Fibroblast of lung (primary cell): ENCODE measurements around the gene RABAC1.

Experiments used
- EZH2 ChIP-seq: IDR thresholded peaks from 2 replicates; pipeline ENCODE4 v1.5.1; 2012; ENCODE audit warnings: low read length, control low read depth, mild to moderate bottlenecking; ENCODE audit errors: missing control alignments
- TF ChIP-seq, protein P1 (sequence below), 2 donors: IDR thresholded peaks in 1 of 2; conservative IDR thresholded peaks in 1 of 2; 1 replicate in 1 of 2; 2 replicates in 1 of 2; pipeline ENCODE4 v1.5.1; 2011 to 2012; ENCODE audit warnings: low read length in 2 of 2, control low read depth in 1 of 2, inconsistent platforms in 1 of 2, low read depth in 1 of 2, mild to moderate bottlenecking in 1 of 2

DNA sequence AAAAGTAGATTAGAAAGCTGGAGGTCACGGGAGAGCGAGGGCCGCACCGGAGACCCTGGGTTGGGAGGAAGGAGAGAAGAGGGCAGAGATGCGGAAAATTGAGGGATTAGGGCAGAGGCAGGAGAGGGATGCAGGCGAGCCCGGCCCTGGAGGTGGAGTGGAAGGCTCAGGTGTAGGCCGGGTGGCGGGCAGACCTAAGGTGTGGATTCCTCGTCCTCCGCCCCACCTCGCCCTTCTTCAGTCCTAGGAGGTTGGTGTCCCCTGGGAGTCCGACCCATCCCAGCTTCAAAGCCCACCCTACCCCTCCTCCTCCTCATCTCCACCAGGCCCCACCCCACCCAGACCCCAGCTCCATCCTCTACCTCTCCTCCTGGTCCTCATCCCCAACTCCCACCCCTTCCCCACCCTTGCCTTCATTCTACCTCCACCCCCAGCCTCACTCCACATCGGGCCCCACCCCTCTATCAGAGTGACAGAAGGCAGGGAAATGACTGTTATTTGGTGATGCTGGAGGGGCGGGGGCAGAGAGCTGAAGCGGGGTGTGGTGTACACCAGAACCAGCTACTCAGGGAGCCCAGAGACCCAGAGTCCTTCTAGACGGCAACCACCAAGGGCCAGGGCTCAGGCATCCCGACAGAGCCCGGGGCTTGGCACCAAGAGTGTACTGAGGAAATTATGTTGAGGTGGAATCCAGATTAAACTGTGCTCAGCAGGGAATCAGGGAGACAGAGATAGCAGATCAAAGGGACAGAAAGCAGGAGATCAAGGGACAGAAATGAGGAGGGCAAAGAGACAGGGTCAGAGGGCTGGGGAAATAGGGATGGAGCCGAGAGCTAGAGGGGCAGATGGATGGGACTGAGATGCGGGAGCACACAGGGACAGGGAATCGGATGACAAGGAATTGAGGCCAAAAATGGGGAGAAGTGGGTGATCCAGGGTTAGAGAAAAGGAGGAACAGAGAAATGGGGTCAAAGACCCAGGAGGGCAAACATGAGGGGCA, 37.2 kb downstream of the RABAC1 start:
- TF ChIP-seq, protein P1, sequence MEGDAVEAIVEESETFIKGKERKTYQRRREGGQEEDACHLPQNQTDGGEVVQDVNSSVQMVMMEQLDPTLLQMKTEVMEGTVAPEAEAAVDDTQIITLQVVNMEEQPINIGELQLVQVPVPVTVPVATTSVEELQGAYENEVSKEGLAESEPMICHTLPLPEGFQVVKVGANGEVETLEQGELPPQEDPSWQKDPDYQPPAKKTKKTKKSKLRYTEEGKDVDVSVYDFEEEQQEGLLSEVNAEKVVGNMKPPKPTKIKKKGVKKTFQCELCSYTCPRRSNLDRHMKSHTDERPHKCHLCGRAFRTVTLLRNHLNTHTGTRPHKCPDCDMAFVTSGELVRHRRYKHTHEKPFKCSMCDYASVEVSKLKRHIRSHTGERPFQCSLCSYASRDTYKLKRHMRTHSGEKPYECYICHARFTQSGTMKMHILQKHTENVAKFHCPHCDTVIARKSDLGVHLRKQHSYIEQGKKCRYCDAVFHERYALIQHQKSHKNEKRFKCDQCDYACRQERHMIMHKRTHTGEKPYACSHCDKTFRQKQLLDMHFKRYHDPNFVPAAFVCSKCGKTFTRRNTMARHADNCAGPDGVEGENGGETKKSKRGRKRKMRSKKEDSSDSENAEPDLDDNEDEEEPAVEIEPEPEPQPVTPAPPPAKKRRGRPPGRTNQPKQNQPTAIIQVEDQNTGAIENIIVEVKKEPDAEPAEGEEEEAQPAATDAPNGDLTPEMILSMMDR (conservative IDR thresholded peaks at IDR 0.05 in 1 of 2, IDR thresholded peaks at IDR 0.05 in 1 of 2; ENCODE audit: low read depth in 1 of 2, low read length in 2 of 2) = no peak
- peak; percentile 80 for TF ChIP-seq EZH2
